Measurements from ENCODE around the gene FYCO1. TPM values are rescaled to one million over a fixed set of nuclear protein-coding genes. Genes with fewer than 3 reads are reported as not detected.

Gene FYCO1
- total and polyA plus RNA-seq, 2 of the 8 experiments (the other 6 are each of a cell fraction or from before 2014, with no cell fraction given) = 4.8 to 10.8 TPM

- Histone ChIP-seq H3K9me3 (ENCODE audit: insufficient read depth in 2 of 2, low read depth in 1 of 2, low read length in 1 of 2) (no peaks in the 10 kb centered on the region), H2AFZ (ENCODE audit: low read length) (no peak overlapping the region), H3K4me3 (ENCODE audit: extremely low read depth in 1 of 4, insufficient read depth in 2 of 4, low read depth in 3 of 4, low read length in 4 of 4) (no peak overlapping the region), H3K27ac (ENCODE audit: low read depth, low read length) (no peak overlapping the region), H2BK5ac (ENCODE audit: low read depth, low read length) (no peak overlapping the region), H3K4me2 (ENCODE audit: insufficient read depth in 1 of 2, low read depth in 2 of 2, low read length in 2 of 2) (no peak overlapping the region), H3K79me1 (ENCODE audit: low read depth, low read length) (no peaks in the 10 kb centered on the region), H2BK120ac (replicated peaks; ENCODE audit: low read depth, low read length) (no peak overlapping the region), H2BK12ac (ENCODE audit: low read depth, low read length) (no peak overlapping the region; the same call in 1 of the 2 replicates), H3K56ac (replicated peaks; ENCODE audit: insufficient read length, low read depth, low read length) (no peak overlapping the region), H2AK5ac (ENCODE audit: low read depth, low read length) (no peak overlapping the region), H4K8ac (ENCODE audit: extremely low read depth, insufficient read depth, low read length) (no peak overlapping the region), H3K23me2 (ENCODE audit: low read depth, low read length) (no peaks in the 10 kb centered on the region), H3K23ac (ENCODE audit: insufficient read length) (no peak overlapping the region), H3K9ac (replicated peaks in 1 of 4; ENCODE audit: extremely low read depth in 1 of 4, low read depth in 3 of 4, low read length in 3 of 4) (no peak overlapping the region), H4K5ac (ENCODE audit: insufficient read length, low read depth, low read length) (no peak overlapping the region), H3K27me3 (replicated peaks in 1 of 4; ENCODE audit: control insufficient read depth in 3 of 4, extremely low read depth in 1 of 4, insufficient read depth in 3 of 4, low read length in 3 of 4) (no peaks in the 10 kb centered on the region), H4K91ac (replicated peaks; ENCODE audit: insufficient read length, low read length) (no peak overlapping the region), H4K20me1 (replicated peaks in 1 of 2; ENCODE audit: control insufficient read depth in 1 of 2, insufficient read depth in 2 of 2, low read length in 2 of 2) (peaks cover 1 to 2% of the 10 kb centered on the region in 2 experiments), H2BK15ac (ENCODE audit: low read length) (no peak overlapping the region), H3K36me3 (ENCODE audit: control insufficient read depth in 2 of 4, insufficient read depth in 4 of 4, low read length in 3 of 4) (peaks cover 0 to 5% (median 0%) of the 10 kb centered on the region in 4 experiments; a peak in 3 of 8 replicates), H3K4me1 (replicated peaks in 1 of 4; ENCODE audit: control insufficient read depth in 3 of 4, insufficient read depth in 4 of 4, low read length in 3 of 4) (peaks cover 0 to 2% (median under 1%) of the 10 kb centered on the region in 4 experiments; a peak in 2 of 7 replicates), H3K4ac (replicated peaks; ENCODE audit: insufficient read length, low read depth, low read length) (no peak overlapping the region), H2BK20ac (ENCODE audit: low read length) (no peak overlapping the region), H3K18ac (ENCODE audit: extremely low read depth, low read length) (no peak overlapping the region), H3K79me2 (ENCODE audit: control insufficient read depth in 1 of 2, insufficient read depth in 2 of 2, low read length in 2 of 2) (no peaks in the 10 kb centered on the region), H3K14ac (ENCODE audit: insufficient read length) (no peak overlapping the region)
- ChIA-PET POLR2A (ENCODE audit: partially characterized antibody) (no interaction called here), CTCF (ENCODE audit: partially characterized antibody) (interaction anchor here (0.7 to 7.8 kb wide), 4 partner anchors 11 to 137 kb away, joined by 3 to 54 read pairs (median 36); no protein-coding TSS in a partner anchor)
- WGBS, 2 experiments (ENCODE audit: extremely low coverage in 1 of 2, insufficient coverage in 1 of 2, insufficient read length in 1 of 2, insufficient replicate concordance in 2 of 2, low coverage in 1 of 2, low lambda C conversion rate in 2 of 2, missing lambda C conversion rate in 1 of 2) = 85% methylated on average over 6 of the region's 6 CpGs; no CpG with 5 or more reads in 1 of the 2 experiments
- TF ChIP-seq RFX5 (IDR thresholded peaks at IDR 0.05; ENCODE audit: borderline replicate concordance, low read depth, low read length) (no peak), KDM1A (IDR thresholded peaks at IDR 0.05; ENCODE audit: borderline replicate concordance, low read length) (no peak), SRF (IDR thresholded peaks at IDR 0.05; ENCODE audit: low read depth, low read length) (no peak), GABPA (IDR thresholded peaks at IDR 0.05; ENCODE audit: borderline replicate concordance, insufficient read depth, low read length) (no peak), JUND (IDR thresholded peaks at IDR 0.05; ENCODE audit: low read length) (no peak), RXRA (IDR thresholded peaks at IDR 0.05; ENCODE audit: insufficient read depth, low read depth, low read length) (no peak)
- FAIRE-seq (no peak), DNase-seq (ENCODE audit: low read depth in 1 of 2, low spot score in 2 of 2) (no peak)
Measured at GRCh38 chr3:45940781-45941365, 54.8 kb downstream of the FYCO1 start.
